ENCODE results near the gene SIRT5.

Gene SIRT5

DNA sequence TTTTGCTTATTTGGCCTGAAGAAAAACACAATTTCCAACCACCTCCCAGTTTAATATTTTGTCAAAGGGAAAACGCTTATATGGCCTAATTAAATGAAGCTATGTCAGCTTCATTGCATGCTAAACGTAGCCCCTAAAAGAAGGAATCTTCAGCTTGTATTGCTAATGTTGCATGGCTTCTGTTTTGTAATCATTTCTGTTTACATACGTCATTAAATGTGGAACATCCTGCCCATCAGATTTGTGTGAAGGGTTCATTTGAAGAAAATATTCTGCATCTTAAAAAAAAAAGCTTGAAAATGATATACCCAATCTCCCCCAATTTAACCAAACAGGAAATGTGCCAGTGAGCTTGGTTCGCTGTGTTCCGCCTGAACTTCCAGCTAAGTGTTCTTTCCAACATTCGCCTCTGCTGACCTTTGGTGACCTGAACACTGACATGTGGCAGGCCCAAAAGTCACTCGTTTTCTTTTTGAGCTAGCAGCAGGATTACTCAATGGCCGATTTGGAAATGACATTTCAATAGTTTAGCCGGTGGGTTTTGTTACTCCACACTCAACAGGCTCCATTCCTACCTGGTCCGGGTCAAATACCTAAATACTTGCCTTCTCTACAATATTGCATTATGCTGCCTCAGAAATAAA, 12.7 kb upstream of the SIRT5 start:
- Histone ChIP-seq H3K23ac (ENCODE audit: low read depth, low read length, poor library complexity) (no peak overlapping the region), H2BK120ac (ENCODE audit: low read depth, low read length) (no peak overlapping the region), H3K4me3 (ENCODE audit: low read length in 2 of 2) (no peak overlapping the region), H2AFZ (ENCODE audit: low read length) (peak overlapping the region; percentile 8), H3K14ac (ENCODE audit: low read length) (no peak overlapping the region), H4K8ac (ENCODE audit: low read depth, low read length) (no peak overlapping the region), H4K91ac (ENCODE audit: low read depth, low read length, poor library complexity) (no peak overlapping the region), H2BK12ac (ENCODE audit: low read length) (no peak overlapping the region), H3K4me2 (ENCODE audit: insufficient read depth, low read length, poor library complexity, severe bottlenecking) (no peak overlapping the region), H3K4me1 (ENCODE audit: control insufficient read depth in 2 of 2, insufficient read depth in 1 of 2, low read depth in 1 of 2, low read length in 2 of 2) (peaks cover 5 to 12% of the 10 kb centered on the region in 2 donors), H3K4ac (ENCODE audit: low read length) (no peak overlapping the region), H3K18ac (ENCODE audit: low read length) (no peak overlapping the region), H3K9me3 (replicated peaks in 1 of 2; ENCODE audit: control insufficient read depth in 2 of 2, insufficient read depth in 1 of 2, low read depth in 1 of 2, low read length in 2 of 2) (no peaks in the 10 kb centered on the region), H3K27me3 (ENCODE audit: control insufficient read depth in 3 of 3, insufficient read depth in 3 of 3, low read depth in 1 of 3, low read length in 3 of 3) (peaks cover 0 to 12% (median 0%) of the 10 kb centered on the region in 3 experiments), H2BK5ac (ENCODE audit: low read length) (no peak overlapping the region), H3K36me3 (replicated peaks in 1 of 2; ENCODE audit: control insufficient read depth in 2 of 2, insufficient read depth in 2 of 2, low read length in 2 of 2) (no peaks in the 10 kb centered on the region), H3K79me1 (ENCODE audit: low read depth, low read length) (no peaks in the 10 kb centered on the region), H2AK5ac (ENCODE audit: low read depth, low read length) (no peak overlapping the region), H2BK15ac (ENCODE audit: low read length) (no peak overlapping the region), H3K9ac (ENCODE audit: low read depth, low read length, poor library complexity) (no peak overlapping the region), H3K27ac (replicated peaks; ENCODE audit: low read length) (no peak overlapping the region)
- DNase-seq (ENCODE audit: low spot score) = no peak
- WGBS, 2 donors (ENCODE audit: extremely low coverage in 2 of 2, insufficient read length in 2 of 2, insufficient replicate concordance in 1 of 2) = no CpG with 5 or more reads among the region's 10 CpGs

- H2BK5ac ChIP-seq (ENCODE audit: low read length) = no peak overlapping the region
Observed at GRCh38 chr6:13563009-13563408, 11.4 kb upstream of the SIRT5 start.

DNA sequence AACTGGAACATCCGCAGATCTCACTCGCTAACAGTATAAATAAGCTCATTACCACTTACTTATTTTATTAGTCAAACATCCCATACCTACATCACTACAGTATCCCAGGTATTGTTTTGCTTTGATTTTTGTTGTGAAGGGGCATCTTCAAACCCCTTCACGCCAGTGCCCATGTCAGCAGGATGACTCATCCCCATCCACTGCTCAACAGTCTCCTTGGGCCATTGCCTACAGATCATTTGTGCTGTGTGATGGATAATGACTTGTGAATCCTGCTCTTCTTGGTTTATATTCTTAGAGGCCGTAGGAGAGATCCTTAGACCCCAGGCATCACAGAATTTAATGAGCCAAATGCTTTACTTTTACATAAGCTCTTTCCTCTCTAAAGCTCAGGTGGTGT, 8.5 kb upstream of the SIRT5 start:
- Histone ChIP-seq H3K4me1 (ENCODE audit: control insufficient read depth in 2 of 2, insufficient read depth in 1 of 2, low read depth in 1 of 2, low read length in 2 of 2) (peaks cover 3 to 5% of the 10 kb centered on the region in 2 donors), H3K27me3 (ENCODE audit: control insufficient read depth in 3 of 3, insufficient read depth in 3 of 3, low read depth in 1 of 3, low read length in 3 of 3) (peaks cover 0 to 20% (median 0%) of the 10 kb centered on the region in 3 experiments), H3K23ac (ENCODE audit: low read depth, low read length, poor library complexity) (no peak overlapping the region), H4K8ac (ENCODE audit: low read depth, low read length) (no peak overlapping the region), H2BK120ac (ENCODE audit: low read depth, low read length) (no peak overlapping the region), H2BK15ac (ENCODE audit: low read length) (no peak overlapping the region), H2BK5ac (ENCODE audit: low read length) (no peak overlapping the region), H2AFZ (ENCODE audit: low read length) (no peak overlapping the region), H3K4ac (ENCODE audit: low read length) (no peak overlapping the region), H3K36me3 (replicated peaks in 1 of 2; ENCODE audit: control insufficient read depth in 2 of 2, insufficient read depth in 2 of 2, low read length in 2 of 2) (no peaks in the 10 kb centered on the region), H3K27ac (replicated peaks; ENCODE audit: low read length) (no peak overlapping the region), H2AK5ac (ENCODE audit: low read depth, low read length) (no peak overlapping the region), H2BK12ac (ENCODE audit: low read length) (no peak overlapping the region), H3K4me2 (ENCODE audit: insufficient read depth, low read length, poor library complexity, severe bottlenecking) (no peak overlapping the region), H3K9me3 (replicated peaks in 1 of 2; ENCODE audit: control insufficient read depth in 2 of 2, insufficient read depth in 1 of 2, low read depth in 1 of 2, low read length in 2 of 2) (no peaks in the 10 kb centered on the region), H3K18ac (ENCODE audit: low read length) (no peak overlapping the region), H3K4me3 (ENCODE audit: low read length in 2 of 2) (no peak overlapping the region), H3K14ac (ENCODE audit: low read length) (no peak overlapping the region), H3K79me1 (ENCODE audit: low read depth, low read length) (no peaks in the 10 kb centered on the region), H4K91ac (ENCODE audit: low read depth, low read length, poor library complexity) (no peak overlapping the region), H3K9ac (ENCODE audit: low read depth, low read length, poor library complexity) (no peak overlapping the region)
- DNase-seq (ENCODE audit: low spot score) = no peak
- no CpG with 5 or more reads among the region's 4 CpGs for WGBS, 2 donors (ENCODE audit: extremely low coverage in 2 of 2, insufficient read length in 2 of 2, insufficient replicate concordance in 1 of 2)

More at GRCh38 chr6:13563009-13563408, 11.4 kb upstream of the SIRT5 start:
- H2BK12ac ChIP-seq (ENCODE audit: low read length) = no peak overlapping the region
- H2BK120ac ChIP-seq (ENCODE audit: low read depth, low read length) = no peak overlapping the region
- no peak overlapping the region for H3K14ac ChIP-seq (ENCODE audit: low read length)
- no peak overlapping the region for H4K8ac ChIP-seq (ENCODE audit: low read depth, low read length)
- H3K4me2 ChIP-seq (ENCODE audit: insufficient read depth, low read length, poor library complexity, severe bottlenecking) = no peak overlapping the region
- peaks cover 0 to 12% (median 0%) of the 10 kb centered on the region in 3 experiments for H3K27me3 ChIP-seq (ENCODE audit: control insufficient read depth in 3 of 3, insufficient read depth in 3 of 3, low read depth in 1 of 3, low read length in 3 of 3)
- DNase-seq (ENCODE audit: low spot score) = no peak
- H3K36me3 ChIP-seq (replicated peaks in 1 of 2; ENCODE audit: control insufficient read depth in 2 of 2, insufficient read depth in 2 of 2, low read length in 2 of 2) = no peaks in the 10 kb centered on the region
- H3K23ac ChIP-seq (ENCODE audit: low read depth, low read length, poor library complexity) = no peak overlapping the region
- no peak overlapping the region for H3K9ac ChIP-seq (ENCODE audit: low read depth, low read length, poor library complexity)
- no peak overlapping the region for H3K4me3 ChIP-seq (ENCODE audit: low read length in 2 of 2)
- H2AK5ac ChIP-seq (ENCODE audit: low read depth, low read length) = no peak overlapping the region
- H4K91ac ChIP-seq (ENCODE audit: low read depth, low read length, poor library complexity) = no peak overlapping the region
- H3K9me3 ChIP-seq (replicated peaks in 1 of 2; ENCODE audit: control insufficient read depth in 2 of 2, insufficient read depth in 1 of 2, low read depth in 1 of 2, low read length in 2 of 2) = no peaks in the 10 kb centered on the region
- WGBS, 2 donors (ENCODE audit: extremely low coverage in 2 of 2, insufficient read length in 2 of 2, insufficient replicate concordance in 1 of 2) = no CpG with 5 or more reads among the region's 1 CpG
- H2BK15ac ChIP-seq (ENCODE audit: low read length) = no peak overlapping the region
- H3K79me1 ChIP-seq (ENCODE audit: low read depth, low read length) = no peaks in the 10 kb centered on the region
- no peak overlapping the region for H3K27ac ChIP-seq (replicated peaks; ENCODE audit: low read length)
- no peak overlapping the region for H3K4ac ChIP-seq (ENCODE audit: low read length)
- peaks cover 5 to 12% of the 10 kb centered on the region in 2 donors for H3K4me1 ChIP-seq (ENCODE audit: control insufficient read depth in 2 of 2, insufficient read depth in 1 of 2, low read depth in 1 of 2, low read length in 2 of 2)
- H3K18ac ChIP-seq (ENCODE audit: low read length) = no peak overlapping the region
- no peak overlapping the region for H2AFZ ChIP-seq (ENCODE audit: low read length)

DNA sequence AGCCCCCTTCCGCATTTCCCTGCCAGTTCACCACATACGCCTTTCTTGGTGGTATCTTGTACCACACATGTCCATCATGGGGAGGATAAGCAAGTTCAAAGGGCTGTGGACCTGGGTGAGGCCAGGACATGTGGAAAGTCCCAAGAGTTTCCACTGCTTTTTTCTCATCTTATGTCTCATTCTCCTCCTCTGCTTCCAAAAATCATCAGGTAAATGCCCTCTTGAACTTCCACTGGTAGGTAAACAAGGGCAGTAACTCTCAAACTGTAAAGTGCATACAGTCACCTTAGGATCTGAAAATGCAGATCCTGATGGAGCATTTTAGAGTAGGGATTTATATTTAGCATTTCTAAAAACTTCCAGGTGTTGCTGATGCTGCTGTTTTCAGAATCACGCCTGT, 7.9 kb upstream of the SIRT5 start:
- Histone ChIP-seq H3K9me3 (replicated peaks in 1 of 2; ENCODE audit: control insufficient read depth in 2 of 2, insufficient read depth in 1 of 2, low read depth in 1 of 2, low read length in 2 of 2) (no peaks in the 10 kb centered on the region), H2BK15ac (ENCODE audit: low read length) (no peak overlapping the region), H3K4ac (ENCODE audit: low read length) (no peak overlapping the region), H3K14ac (ENCODE audit: low read length) (no peak overlapping the region), H3K79me1 (ENCODE audit: low read depth, low read length) (no peaks in the 10 kb centered on the region), H3K9ac (ENCODE audit: low read depth, low read length, poor library complexity) (no peak overlapping the region), H3K4me2 (ENCODE audit: insufficient read depth, low read length, poor library complexity, severe bottlenecking) (no peak overlapping the region), H2BK120ac (ENCODE audit: low read depth, low read length) (no peak overlapping the region), H2BK12ac (ENCODE audit: low read length) (no peak overlapping the region), H3K27me3 (ENCODE audit: control insufficient read depth in 3 of 3, insufficient read depth in 3 of 3, low read depth in 1 of 3, low read length in 3 of 3) (peaks cover 0 to 20% (median 0%) of the 10 kb centered on the region in 3 experiments), H3K4me3 (ENCODE audit: low read length in 2 of 2) (no peak overlapping the region), H2AFZ (ENCODE audit: low read length) (no peak overlapping the region), H2BK5ac (ENCODE audit: low read length) (no peak overlapping the region), H3K18ac (ENCODE audit: low read length) (no peak overlapping the region), H3K27ac (replicated peaks; ENCODE audit: low read length) (no peak overlapping the region), H3K36me3 (replicated peaks in 1 of 2; ENCODE audit: control insufficient read depth in 2 of 2, insufficient read depth in 2 of 2, low read length in 2 of 2) (no peaks in the 10 kb centered on the region), H2AK5ac (ENCODE audit: low read depth, low read length) (no peak overlapping the region), H3K23ac (ENCODE audit: low read depth, low read length, poor library complexity) (no peak overlapping the region), H4K8ac (ENCODE audit: low read depth, low read length) (no peak overlapping the region), H3K4me1 (ENCODE audit: control insufficient read depth in 2 of 2, insufficient read depth in 1 of 2, low read depth in 1 of 2, low read length in 2 of 2) (peaks cover 2 to 3% of the 10 kb centered on the region in 2 donors), H4K91ac (ENCODE audit: low read depth, low read length, poor library complexity) (no peak overlapping the region)
- no peak for DNase-seq (ENCODE audit: low spot score)
- no CpG with 5 or more reads among the region's 3 CpGs for WGBS, 2 donors (ENCODE audit: extremely low coverage in 2 of 2, insufficient read length in 2 of 2, insufficient replicate concordance in 1 of 2)
